Suprapubic skin (tissue), 4 donors: ENCODE results near the gene IVD. TPM values are rescaled to one million over a fixed set of nuclear protein-coding genes. Genes with fewer than 3 reads are reported as not detected.

ENCODE experiments used
- DNase-seq, 2 donors: peaks; one replicate each; pipeline ENCODE4 v3.0.0-alpha.2; 2019; ENCODE audit warnings: low spot score in 2 of 2
- H3K27ac ChIP-seq: fragments of 200-600 bp; sonication (generic); one replicate; pipeline ENCODE4 v1.5.1; 2019
- H3K27me3 ChIP-seq: fragments of 200-600 bp; sonication (generic); one replicate; pipeline ENCODE4 v1.5.1; 2019
- H3K36me3 ChIP-seq: fragments of 200-600 bp; sonication (generic); one replicate; pipeline ENCODE4 v1.5.1; 2019
- H3K4me1 ChIP-seq: fragments of 200-600 bp; sonication (generic); one replicate; pipeline ENCODE4 v1.5.1; 2019
- H3K4me3 ChIP-seq: fragments of 200-600 bp; sonication (generic); one replicate; pipeline ENCODE4 v1.5.1; 2019; ENCODE audit warnings: mild to moderate bottlenecking
- H3K9me3 ChIP-seq: fragments of 200-600 bp; sonication (generic); one replicate; pipeline ENCODE4 v1.5.1; 2019
- CTCF ChIP-seq, 2 donors: fragments of 200-600 bp in 1 of 2; fragments of 450-650 bp in 1 of 2; sonication (generic) in 1 of 2; IDR thresholded peaks; one replicate each; pipeline ENCODE4 v1.5.1; 2016 to 2019; ENCODE audit warnings: antibody characterized with exemption in 2 of 2, mild to moderate bottlenecking in 1 of 2, moderate library complexity in 1 of 2
- EP300 ChIP-seq: sonication (generic); formaldehyde crosslinking; IDR thresholded peaks from one replicate; pipeline ENCODE4 v1.6.1; 2017; ENCODE audit warnings: antibody characterized with exemption
- POLR2A ChIP-seq, 2 donors: fragments of 450-650 bp; IDR thresholded peaks; one replicate each; pipeline ENCODE4 v1.6.1; 2017; ENCODE audit warnings: antibody characterized with exemption in 2 of 2, mild to moderate bottlenecking in 2 of 2, moderate library complexity in 2 of 2
- POLR2AphosphoS5 ChIP-seq, 3 donors: sonication (generic); formaldehyde crosslinking; IDR thresholded peaks; one replicate each; pipeline ENCODE4 v1.6.1; 2017; ENCODE audit warnings: antibody characterized with exemption in 3 of 3
- WGBS: methylation state at CpG from one replicate; pipeline ENCODE4 v1.1.5; 2018; 5-methylcytosine and 5-hydroxymethylcytosine counted together
- total RNA-seq, 4 donors: library from RNA; depleted of rRNA; stranded (reverse); fragments of >200 nt; gene quantifications; one replicate each; pipeline ENCODE4 v1.1.0, GENCODE V29; 2016

IVD gene
- total RNA-seq, 4 donors from 2014 or later: 7.7 to 18.3 (median 13.3) TPM

- Histone ChIP-seq H3K9me3 (no peaks in the 10 kb centered on the region), H3K36me3 (peaks cover 52% of the 10 kb centered on the region), H3K27ac (no peak overlapping the region), H3K4me3 (no peak overlapping the region), H3K4me1 (peaks cover 22% of the 10 kb centered on the region), H3K27me3 (no peaks in the 10 kb centered on the region)
- no peak for DNase-seq
- TF ChIP-seq POLR2A (IDR thresholded peaks at IDR 0.05): no peak
- TF ChIP-seq POLR2AphosphoS5 (IDR thresholded peaks at IDR 0.05): no peak
- no peak for TF ChIP-seq CTCF (IDR thresholded peaks at IDR 0.05)
- TF ChIP-seq EP300: no peak
- WGBS: 94% methylated on average over 3 of the region's 10 CpGs
Measured at GRCh38 chr15:40465939-40466338, 60.3 kb downstream of the IVD start.

GRCh38 chr15:40466426-40467260 lies 61.0 kb downstream of the IVD start:
- Histone ChIP-seq H3K4me1 (peaks cover 28% of the 10 kb centered on the region), H3K36me3 (peaks cover 52% of the 10 kb centered on the region), H3K27me3 (no peaks in the 10 kb centered on the region), H3K9me3 (no peaks in the 10 kb centered on the region), H3K27ac (no peak overlapping the region), H3K4me3 (no peak overlapping the region)
- 60% methylated on average over 7 of the region's 7 CpGs for WGBS
- TF ChIP-seq CTCF (IDR thresholded peaks at IDR 0.05) (no peak), POLR2AphosphoS5 (IDR thresholded peaks at IDR 0.05) (no peak), EP300 (no peak), POLR2A (IDR thresholded peaks at IDR 0.05) (no peak)
- DNase-seq: no peak

GRCh38 chr15:40467261-40467615 lies 61.6 kb downstream of the IVD start:
- Histone ChIP-seq H3K9me3 (no peaks in the 10 kb centered on the region), H3K27ac (no peak overlapping the region), H3K27me3 (no peaks in the 10 kb centered on the region), H3K4me3 (no peak overlapping the region), H3K4me1 (peaks cover 34% of the 10 kb centered on the region), H3K36me3 (peaks cover 46% of the 10 kb centered on the region)
- no peak for TF ChIP-seq CTCF (IDR thresholded peaks at IDR 0.05)
- TF ChIP-seq EP300: no peak
- no peak for TF ChIP-seq POLR2A (IDR thresholded peaks at IDR 0.05)
- no peak for TF ChIP-seq POLR2AphosphoS5 (IDR thresholded peaks at IDR 0.05)
- DNase-seq: no peak

- Histone ChIP-seq H3K4me1 (peaks cover 37% of the 10 kb centered on the region), H3K4me3 (no peak overlapping the region), H3K36me3 (peaks cover 33% of the 10 kb centered on the region), H3K27me3 (no peaks in the 10 kb centered on the region), H3K27ac (no peak overlapping the region), H3K9me3 (no peaks in the 10 kb centered on the region)
- no peak for DNase-seq
- 98% methylated on average over 4 of the region's 4 CpGs for WGBS
- TF ChIP-seq EP300 (no peak), CTCF (IDR thresholded peaks at IDR 0.05) (no peak), POLR2A (IDR thresholded peaks at IDR 0.05) (no peak), POLR2AphosphoS5 (IDR thresholded peaks at IDR 0.05) (no peak)
Measured at GRCh38 chr15:40468898-40469331, 63.3 kb downstream of the IVD start.

GRCh38 chr15:40469776-40470390 lies 64.3 kb downstream of the IVD start:
- 83% methylated on average over 7 of the region's 7 CpGs for WGBS
- peak overlapping the region; percentile 92 for H3K4me3 ChIP-seq
- H3K9me3 ChIP-seq: no peaks in the 10 kb centered on the region
- no peak for TF ChIP-seq EP300
- no peak for TF ChIP-seq POLR2AphosphoS5 (IDR thresholded peaks at IDR 0.05)
- TF ChIP-seq CTCF (IDR thresholded peaks at IDR 0.05): no peak
- TF ChIP-seq POLR2A (IDR thresholded peaks at IDR 0.05): no peak
- peak overlapping the region; percentile 65 for H3K27ac ChIP-seq
- DNase-seq: no peak
- no peaks in the 10 kb centered on the region for H3K27me3 ChIP-seq
- peaks cover 24% of the 10 kb centered on the region for H3K36me3 ChIP-seq
- H3K4me1 ChIP-seq: peaks cover 37% of the 10 kb centered on the region
